Placental epithelial cell (primary cell): ENCODE data around the gene CNN3. TPM values are rescaled to one million over a fixed set of nuclear protein-coding genes. Genes with fewer than 3 reads are reported as not detected.

Source experiments
- total RNA-seq: library from RNA; depleted of rRNA; stranded (reverse); fragments of >200 nt; gene quantifications from 2 replicates; pipeline ENCODE4 v1.2.3, GENCODE V29; 2012

Gene CNN3
- 194 and 197 TPM in 2 replicates for total RNA-seq

DNA sequence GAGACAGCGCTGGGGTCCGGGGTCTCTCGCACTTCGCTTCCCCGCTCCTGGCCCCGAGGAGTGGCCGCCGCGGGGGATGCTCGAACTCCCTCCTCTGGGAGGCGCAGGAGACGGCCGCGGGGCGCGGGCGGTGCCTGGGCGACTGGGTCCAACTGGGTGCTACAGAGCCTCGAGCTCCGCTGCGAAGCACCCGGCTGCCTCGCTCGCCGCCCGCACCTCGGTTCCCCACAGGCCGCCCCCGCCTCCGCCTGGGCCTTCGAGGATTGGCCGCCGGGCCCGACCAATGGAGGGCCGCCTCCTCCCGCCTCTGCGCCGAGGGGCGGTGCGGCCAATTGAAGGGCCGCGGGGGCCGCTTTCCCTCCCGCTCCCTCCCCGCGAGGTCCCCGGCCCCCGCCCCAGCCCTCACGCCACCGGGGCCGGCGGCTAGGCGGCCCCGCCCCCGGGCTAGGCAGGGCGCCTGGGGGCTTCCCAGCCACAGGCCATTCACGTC, at the start of gene CNN3:
TSS of gene CNN3 (minus strand) at position 196 of the 490 bp plus-strand sequence. CDS start 216 bp downstream, outside the sequence.

Other genes with a start within 250 kb of the CNN3 start
- 19.2 and 20.0 TPM in 2 replicates for gene SLC44A3, start 106.8 kb downstream of the CNN3 start, total RNA-seq
- gene ALG14, start 145.8 kb upstream of the CNN3 start, total RNA-seq = 1.6 and 2.3 TPM in 2 replicates
- under 0.01 TPM in 1 of 2 replicates, not detected in the other for gene TLCD4, start 190.2 kb upstream of the CNN3 start, total RNA-seq